ENCODE measurements around the gene MTUS2. TPM values are rescaled to one million over a fixed set of nuclear protein-coding genes. Genes with fewer than 3 reads are reported as not detected.

MTUS2 gene
- total RNA-seq, 2 experiments from 2014 or later: not detected

DNA sequence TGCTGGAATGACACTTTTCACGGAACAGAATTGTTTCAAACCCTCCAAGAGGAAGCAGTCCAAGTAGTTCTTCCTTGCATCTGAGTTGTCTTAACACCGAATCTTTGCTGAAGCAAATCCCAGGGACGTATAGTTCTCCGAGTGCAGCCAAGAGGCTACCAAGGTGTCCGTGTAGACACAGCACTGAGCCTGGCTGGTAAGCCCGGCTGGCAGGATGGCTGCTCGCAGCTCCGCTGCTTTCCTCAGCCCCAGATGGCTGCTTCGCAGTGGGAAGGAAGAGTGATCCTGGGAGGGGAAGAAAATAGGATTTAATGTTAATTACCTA, 670.4 kb downstream of the MTUS2 start:
- CTCF ChIA-PET: no interaction called here
- POLR2A ChIA-PET: no interaction called here

DNA sequence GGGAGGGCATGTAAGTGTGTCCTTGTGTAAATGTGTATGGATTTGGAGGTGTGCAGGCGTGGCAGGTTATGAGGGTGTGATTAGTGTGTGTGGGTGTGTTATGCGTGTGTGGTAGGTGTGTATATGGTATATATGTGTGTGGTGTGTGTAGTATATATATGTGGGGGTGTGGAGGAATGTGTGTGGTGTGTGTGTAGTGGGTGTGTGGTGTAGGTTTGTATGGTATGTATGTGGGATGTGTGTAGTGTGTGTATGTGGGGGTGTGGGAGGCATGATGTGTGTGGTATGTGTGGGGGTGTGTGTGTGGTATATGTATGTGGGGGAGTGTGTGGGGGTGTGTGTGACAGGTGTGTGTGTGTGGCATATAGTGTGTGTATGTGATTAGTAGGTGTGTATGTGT, 671.1 kb downstream of the MTUS2 start:
- CTCF ChIA-PET: no interaction called here
- POLR2A ChIA-PET: no interaction called here

DNA sequence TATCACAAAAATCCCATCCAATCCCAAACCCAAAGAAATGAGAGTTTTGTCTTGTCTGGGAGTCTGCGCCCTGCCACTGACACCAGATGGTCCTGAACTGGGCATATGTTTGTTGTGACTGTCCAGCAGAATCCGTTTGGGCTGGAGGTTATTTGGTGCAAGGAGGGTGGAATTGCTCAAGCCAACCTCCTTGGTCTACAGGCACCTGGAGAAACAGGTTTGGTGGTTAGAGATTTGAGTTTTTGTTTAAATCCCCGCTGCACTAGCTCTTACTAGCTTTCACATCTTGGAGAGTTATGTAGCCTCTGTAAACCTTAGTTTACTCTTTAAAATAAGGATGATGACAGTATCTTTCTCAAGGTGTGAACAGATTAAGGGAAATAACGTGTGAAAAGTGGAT, 673.7 kb downstream of the MTUS2 start:
- POLR2A ChIA-PET: no interaction called here
- CTCF ChIA-PET: no interaction called here

DNA sequence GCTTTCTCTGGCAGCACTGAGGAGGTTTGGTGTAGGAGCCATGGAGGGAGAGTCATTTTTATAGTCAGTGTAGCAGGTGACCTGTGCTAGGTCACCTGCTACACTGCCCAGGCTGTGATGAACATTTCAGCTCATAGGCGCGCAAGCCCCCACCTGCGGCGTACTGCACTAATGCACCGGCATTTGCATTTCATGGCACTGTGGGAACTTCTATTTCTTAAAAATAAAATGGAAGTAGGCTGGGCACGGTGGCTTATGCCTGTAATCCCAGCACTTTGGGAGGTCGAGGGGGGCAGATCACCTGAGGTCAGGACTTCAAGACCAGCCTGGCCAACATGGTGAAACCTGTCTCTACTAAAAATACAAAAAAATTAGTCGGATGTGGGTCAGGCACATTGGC, 674.4 kb downstream of the MTUS2 start:
- POLR2A ChIA-PET: no interaction called here
- CTCF ChIA-PET: no interaction called here

DNA sequence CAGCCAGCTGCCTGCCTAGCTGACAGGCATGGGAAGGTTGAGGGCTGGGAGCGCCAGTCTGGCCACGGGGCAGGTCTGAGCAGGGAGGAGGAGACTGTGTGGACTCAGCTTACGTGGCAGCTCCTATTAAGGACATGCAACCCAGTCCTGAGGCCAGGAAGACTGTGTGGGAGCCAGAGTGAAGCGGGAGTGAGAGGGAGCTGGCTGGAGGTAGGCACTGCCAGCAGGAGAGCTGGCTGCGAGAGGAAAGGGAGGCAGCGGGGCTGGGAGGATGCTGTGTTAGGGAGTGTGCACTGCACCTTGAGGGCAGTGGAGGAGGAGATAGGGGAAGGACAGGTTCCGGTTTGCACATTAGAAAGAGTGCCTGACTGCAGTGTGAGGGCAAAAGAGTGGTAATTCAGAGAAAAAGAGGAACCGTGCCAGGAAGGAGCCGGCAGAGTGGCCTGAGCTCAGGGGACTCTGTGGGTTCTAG, 676.1 kb downstream of the MTUS2 start:
- CTCF ChIA-PET: no interaction called here

DNA sequence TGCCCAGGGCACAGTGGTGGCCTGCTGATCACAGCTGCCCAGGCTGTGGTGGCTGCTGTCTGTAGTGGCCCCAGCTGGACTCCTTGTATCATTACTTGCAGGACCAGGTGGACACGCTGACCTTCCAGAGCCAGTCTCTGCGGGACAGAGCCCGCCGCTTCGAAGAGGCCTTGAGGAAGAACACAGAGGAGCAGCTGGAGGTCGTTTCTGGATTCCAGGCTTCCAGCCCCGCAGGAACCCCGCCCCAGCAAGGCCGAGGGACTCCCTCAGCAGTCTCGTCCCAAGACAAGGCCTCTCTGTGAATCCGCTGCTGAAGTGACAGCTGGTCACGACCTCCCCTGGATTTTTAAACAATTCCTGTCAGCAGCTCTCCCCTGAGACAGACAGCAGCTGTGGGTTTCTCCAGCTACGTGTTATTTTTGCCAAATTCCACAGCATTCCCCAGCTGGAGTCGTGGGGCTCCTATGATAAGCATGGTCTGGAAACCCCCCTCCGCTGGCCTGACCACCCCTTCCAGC, 677.1 kb downstream of the MTUS2 start:
- POLR2A ChIA-PET: no interaction called here
- CTCF ChIA-PET: interaction anchor here (1.5 kb wide), 1 partner anchor 10 kb away, joined by 3 read pairs; no protein-coding TSS in a partner anchor

More for the DNA sequence above, 676.1 kb downstream of the MTUS2 start:
- POLR2A ChIA-PET: no interaction called here

DNA sequence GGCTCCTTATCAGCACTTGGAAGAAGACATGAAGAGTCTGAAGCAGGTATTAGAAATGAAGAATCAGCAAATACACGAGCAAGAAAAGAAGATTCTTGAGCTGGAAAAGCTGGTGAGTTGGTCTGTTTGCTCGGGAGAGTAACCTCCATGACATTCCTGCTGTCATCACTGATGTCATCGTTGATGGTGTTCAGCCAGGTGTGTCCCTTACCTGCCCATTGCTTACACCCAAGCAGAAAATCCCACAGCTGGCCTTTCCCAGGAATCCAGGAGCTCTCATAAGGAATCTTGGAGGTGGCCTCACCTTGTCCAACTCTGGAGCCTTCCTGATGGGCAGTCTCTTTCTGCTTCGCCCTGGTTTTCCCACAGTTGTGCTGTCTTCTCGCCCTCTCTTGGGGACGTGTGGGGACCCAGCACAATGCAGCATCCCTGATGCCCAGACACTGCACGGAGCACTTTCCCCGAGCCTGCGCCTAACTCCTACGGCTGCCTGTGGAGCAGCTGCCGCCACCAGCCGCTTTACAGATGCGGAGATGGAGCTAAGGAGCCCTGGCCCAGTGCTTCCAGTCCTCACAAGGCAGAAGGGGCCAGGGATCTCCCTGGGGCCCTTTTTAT, 678.4 kb downstream of the MTUS2 start:
- ChIA-PET POLR2A (no interaction called here), CTCF (interaction anchor here (1.0 to 1.5 kb wide), 2 partner anchors 8 to 19 kb away, joined by 3 read pairs; no protein-coding TSS in a partner anchor)

DNA sequence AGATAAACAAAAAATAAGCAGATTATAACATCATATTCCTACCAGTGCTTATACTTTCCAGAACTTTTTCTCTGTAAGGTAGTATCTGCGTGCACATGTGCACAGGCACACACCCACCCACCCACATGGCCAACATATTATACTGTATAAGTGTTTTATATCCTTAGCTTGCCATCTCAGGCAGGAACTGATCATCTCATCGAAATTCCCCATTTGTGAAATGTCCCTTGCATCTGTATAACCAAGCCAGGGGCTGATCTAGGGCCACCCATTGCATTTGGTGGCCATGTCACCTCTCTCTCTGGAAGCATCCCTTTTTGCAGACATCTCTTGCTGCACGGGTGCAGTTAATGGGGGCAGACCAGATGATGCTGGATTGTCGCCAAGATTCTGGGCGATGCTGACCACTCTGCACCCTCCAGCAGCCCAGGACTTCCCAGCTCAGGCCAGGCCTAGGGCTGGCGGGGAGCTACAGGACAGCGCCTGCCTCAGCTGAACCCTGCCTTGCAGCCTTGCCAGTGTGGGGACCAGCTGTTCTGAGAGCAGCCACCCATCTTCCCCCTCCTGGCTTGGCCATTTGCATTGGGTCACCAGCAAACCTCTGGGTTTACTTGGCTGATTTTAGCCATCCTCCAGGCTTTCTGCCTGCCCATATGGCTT, 679.5 kb downstream of the MTUS2 start:
- ChIA-PET POLR2A (no interaction called here), CTCF (no interaction called here)

DNA sequence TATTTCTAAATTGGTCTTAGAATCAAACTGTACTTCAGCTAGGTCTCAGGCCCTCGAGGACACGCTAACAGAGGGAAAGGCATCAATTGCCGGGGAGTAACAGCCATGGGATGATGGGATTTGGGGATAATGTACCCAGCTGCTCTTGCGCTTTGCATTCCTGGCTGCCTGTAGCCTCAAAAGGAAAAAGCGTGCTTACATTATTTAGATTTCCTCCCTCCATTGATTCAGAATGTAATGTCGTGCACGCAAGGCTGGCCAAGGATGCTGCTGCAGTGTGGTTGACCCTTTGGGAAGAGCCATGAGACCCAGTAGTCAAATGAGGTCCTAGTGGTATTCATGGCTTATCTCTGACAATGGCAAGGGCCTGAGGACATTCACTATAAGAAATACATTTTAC, 680.2 kb downstream of the MTUS2 start:
- ChIA-PET POLR2A (no interaction called here), CTCF (no interaction called here)

DNA sequence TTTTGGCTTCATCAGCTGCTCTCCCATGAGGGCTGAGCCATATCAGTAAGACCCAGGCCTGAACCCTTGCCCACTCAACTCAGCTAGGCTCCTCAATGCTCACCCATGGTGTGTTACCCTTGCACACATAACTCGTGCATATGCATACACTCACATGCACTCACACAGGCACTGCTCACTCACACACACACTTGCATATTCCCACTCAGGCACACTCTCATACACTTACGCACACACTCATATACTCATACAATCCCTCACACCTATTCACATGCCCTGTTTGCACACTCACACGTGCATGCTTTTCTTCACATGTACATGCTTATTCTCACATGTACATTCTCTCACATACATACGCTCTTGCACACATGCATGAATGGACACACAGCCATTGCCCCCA, 681.5 kb downstream of the MTUS2 start:
- POLR2A ChIA-PET: no interaction called here
- CTCF ChIA-PET: no interaction called here

DNA sequence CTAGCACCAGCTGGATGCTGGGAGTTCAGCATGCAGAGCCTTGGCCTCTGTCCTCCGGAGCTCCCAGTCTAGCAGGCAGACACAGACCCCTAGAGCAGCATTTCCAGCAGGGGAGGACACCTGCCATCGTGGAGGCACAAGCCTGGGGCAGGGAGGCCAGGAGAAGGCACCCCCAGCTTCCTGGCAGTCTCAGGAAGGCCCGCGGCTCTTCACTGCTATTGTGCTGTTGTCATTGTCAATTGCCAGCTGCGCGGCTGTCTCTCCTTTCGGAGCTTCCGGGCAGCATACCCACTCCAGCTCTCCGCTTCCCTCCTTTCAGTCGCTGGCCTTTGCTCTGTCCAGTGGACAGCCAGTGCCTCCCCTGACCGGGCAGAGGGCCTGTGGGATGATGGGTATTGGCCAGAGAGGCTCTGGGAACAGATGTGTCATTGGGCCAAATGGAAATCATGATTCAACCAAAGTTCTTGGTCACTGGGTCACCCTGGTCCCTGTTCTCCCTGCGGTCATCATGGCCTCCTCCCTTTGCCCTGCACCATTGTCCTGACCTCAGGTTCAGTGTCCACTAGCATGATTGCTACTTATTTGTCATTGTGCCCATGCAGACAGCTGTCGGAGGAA, 682.4 kb downstream of the MTUS2 start:
- ChIA-PET POLR2A (no interaction called here), CTCF (interaction anchor here (0.5 kb wide), 1 partner anchor 121 kb away, joined by 4 read pairs; no protein-coding TSS in a partner anchor)

DNA sequence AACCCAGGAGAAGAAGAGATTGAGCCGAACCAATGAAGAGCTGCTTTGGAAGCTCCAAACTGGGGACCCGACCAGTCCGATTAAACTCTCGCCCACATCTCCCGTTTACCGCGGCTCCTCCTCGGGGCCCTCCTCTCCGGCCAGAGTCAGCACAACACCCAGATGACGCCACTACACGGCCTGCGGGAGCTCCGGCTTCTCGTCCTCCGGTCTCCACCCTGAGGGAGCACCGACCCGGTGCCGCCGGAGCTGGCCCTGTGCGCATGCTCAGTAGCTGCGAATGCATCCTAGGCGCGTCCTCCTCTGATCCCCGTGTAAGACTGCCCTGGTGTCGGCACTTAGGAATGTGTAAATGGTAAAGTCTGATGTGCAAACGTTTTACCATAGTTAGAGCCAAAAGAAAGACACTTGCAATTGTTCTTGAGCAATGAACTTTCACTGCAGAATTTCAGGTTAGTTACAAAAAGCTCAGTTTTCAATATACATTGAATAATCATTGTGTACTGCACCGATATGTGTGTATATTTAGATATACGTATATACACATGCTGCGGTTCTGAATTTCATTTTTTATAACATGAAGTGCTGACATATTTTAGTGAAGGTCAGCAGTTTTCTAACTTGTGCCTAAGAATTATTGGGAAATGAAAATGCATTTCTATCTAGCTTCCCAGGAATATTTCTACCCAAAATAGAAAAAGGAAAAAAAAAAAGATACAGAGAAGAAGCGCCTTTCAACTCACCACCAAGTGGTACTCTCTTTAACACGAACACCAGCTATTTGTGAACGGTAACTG, 683.1 kb downstream of the MTUS2 start:
- ChIA-PET POLR2A (no interaction called here), CTCF (interaction anchor here (0.5 kb wide), 1 partner anchor 121 kb away, joined by 4 read pairs; no protein-coding TSS in a partner anchor)

DNA sequence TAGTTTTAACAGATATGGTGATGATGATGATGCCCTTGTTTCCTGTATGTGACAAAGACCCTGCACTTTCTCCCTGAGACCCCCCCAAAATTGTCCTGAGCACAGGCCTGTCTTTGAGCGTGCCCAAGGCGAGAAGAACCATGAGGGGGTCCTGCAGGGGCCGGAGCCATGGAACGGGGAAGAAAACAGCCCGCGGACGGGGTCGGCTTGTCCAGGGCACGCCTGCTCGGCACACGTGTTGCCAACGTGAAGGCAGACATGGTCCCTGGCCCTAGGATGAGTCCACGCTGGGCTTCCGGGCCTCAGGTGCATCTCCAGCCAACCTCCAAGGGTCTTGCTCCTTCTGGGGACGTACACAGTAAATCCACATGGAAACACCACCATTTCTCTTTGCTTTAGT, 684.6 kb downstream of the MTUS2 start:
- POLR2A ChIA-PET: no interaction called here
- CTCF ChIA-PET: interaction anchor here (4.2 kb wide), 1 partner anchor 202 kb away, joined by 15 read pairs; no protein-coding TSS in a partner anchor

DNA sequence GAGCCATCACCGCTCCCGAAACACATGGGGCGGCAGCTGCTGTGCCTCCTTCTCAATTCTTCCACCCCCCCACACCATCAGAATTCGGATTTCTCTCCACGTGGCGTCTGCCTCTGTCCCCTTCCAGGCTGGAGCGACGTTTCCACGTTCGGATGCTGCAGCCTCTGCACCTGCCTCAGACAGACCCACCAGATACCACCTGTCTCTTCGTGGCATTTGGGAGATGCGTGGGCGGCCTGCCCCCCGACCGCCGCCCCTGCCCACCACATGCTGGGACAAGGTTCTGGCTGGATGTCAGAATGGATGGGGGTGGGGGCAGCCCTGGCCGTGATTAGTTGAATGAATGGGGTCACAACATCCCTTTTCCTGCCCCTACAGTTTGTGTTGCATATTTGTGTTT, 685.4 kb downstream of the MTUS2 start:
- ChIA-PET POLR2A (no interaction called here), CTCF (interaction anchor here (4.2 kb wide), 1 partner anchor 201 kb away, joined by 15 read pairs; no protein-coding TSS in a partner anchor)

DNA sequence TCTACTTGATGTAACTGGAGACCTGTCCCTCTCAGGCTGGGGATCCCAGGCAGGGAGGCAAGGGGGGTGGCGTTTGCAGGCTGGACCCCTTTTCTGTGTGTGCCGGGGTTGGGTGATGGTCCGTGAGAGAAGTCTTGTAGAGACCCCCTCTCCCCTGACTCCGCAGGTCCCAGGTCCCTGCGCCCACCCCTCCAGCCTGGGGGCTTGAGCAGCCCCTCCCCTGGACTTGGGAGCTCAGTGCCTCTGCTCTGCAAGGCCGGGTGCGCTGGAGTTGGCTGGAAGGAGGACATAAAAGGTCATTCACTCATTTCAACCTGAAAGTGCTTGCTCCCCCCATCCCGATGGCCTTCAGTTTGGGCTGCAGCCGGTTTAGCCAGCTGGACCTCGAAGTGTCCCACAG, 685.8 kb downstream of the MTUS2 start:
- ChIA-PET POLR2A (no interaction called here), CTCF (interaction anchor here (4.2 kb wide), 1 partner anchor 201 kb away, joined by 15 read pairs; no protein-coding TSS in a partner anchor)

DNA sequence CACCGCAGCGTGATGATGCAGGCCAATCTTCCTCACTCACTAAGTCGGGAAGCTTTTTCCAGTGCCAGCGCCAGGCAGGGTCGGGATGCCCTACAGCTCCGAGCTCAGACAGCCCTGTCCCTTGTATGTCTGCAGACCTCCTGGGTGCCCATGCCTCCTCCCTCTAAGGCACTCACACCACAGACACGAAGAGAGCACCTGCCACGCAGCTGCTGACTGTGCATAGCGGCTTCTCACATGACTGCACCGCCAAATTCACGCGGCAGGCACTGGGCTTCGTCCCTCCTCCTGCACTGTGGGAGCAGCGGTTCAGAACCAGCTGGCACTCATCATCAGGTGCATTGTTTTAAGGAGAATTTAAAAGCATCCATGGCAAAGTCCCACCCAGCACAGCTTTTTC, 687.2 kb downstream of the MTUS2 start:
- POLR2A ChIA-PET: no interaction called here
- CTCF ChIA-PET: interaction anchor here (0.7 to 4.2 kb wide), 8 partner anchors 10 to 605 kb away, joined by 3 to 15 read pairs (median 6); no protein-coding TSS in a partner anchor

DNA sequence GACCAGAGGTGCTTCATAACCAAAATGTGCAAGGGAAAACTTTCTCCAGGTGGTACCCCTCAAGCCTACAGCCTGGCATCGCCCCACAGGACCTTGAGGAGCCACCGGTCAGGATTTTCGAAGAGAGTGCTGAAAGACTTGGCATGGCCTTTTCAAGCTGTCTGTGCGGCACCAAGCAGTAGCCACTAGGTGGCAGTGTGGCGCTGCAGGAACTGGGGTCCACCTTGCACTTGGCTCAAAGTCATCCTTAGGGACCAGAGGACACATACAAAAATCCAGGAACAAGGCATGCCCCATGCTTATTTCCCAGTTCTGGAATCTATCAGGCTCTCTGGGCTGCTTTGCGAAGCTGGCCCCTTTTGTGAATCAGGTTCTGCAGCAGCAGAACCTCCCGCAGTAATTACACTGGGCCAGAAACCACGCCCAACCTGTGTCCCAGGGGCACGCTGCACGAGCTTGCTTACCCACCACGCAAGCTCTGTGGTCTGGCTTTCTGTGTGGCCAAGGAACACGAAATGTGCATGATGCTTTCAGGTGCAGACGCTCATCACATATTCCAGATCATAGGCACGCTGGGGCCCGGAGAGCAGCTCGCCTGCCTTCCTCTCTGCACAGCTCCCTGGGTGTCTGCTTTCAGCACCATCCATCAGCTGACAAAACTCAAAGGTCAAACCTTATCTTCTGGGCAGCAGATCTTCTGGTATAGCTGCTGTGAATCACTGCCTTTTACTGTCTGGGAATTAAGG, 688.2 kb downstream of the MTUS2 start:
- ChIA-PET CTCF (interaction anchor here (0.9 to 4.2 kb wide), 14 partner anchors 9 to 604 kb away, joined by 3 to 15 read pairs (median 5); no protein-coding TSS in a partner anchor), POLR2A (no interaction called here)

DNA sequence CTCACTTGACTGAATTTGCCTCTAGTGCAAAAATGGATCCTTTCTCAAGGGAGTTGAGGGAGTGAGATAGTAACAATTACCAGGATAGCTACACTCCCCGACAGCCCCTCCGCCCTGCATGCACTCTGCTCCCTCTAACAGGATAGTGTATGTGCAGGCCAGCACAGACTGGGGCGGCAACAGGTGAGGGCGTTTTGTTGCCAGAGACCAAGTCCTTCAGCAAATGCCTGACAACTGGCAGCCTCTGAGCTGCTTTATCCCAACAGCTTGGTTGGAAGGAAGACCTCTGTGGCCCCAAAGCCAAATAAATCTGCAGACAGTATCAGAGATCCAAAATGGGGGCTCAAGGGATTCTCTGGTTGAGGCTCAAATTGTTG, 688.7 kb downstream of the MTUS2 start:
- CTCF ChIA-PET: interaction anchor here (0.9 to 4.2 kb wide), 11 partner anchors 16 to 604 kb away, joined by 3 to 15 read pairs (median 5); no protein-coding TSS in a partner anchor
- POLR2A ChIA-PET: no interaction called here

DNA sequence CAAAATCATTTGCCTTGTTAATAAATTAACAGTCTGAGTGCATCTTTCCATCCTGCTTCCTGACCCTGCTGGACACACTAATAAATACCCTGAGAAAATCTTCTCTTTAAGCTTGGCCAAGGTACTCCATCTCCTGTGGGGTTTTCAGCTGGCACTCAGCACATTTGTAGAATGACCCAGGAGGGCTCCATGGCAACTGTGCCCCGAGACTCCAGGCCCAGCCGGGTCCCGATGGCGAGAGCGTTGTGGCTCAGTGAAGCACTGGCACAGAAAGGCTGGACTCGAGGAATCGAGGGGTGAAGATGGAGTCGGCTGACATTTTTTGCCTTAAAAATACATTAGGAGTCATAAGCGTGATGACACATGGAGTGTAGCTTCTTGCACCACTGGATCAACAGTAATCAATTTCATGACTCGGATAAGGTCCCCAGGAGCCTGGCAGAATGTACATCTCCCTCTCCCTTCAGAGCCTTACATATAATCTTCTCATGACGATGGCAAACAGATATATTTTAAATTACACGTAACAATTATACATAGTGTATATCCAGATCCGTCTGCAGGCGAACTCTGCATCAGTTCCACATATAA, 690.0 kb downstream of the MTUS2 start:
- ChIA-PET CTCF (interaction anchor here (0.6 to 1.6 kb wide), 3 partner anchors 33 to 197 kb away, joined by 3 to 5 read pairs (median 3); no protein-coding TSS in a partner anchor), POLR2A (no interaction called here)

Data from activated CD8-positive, alpha-beta memory T cell treated with anti-CD3 and anti-CD28 coated beads for 36 hours (primary cell).